Omental fat pad (tissue), 4 donors: ENCODE data around the gene ENTHD1. TPM values are rescaled to one million over a fixed set of nuclear protein-coding genes. Genes with fewer than 3 reads are reported as not detected.

Experiments
- ATAC-seq: fragments of 150-250 bp; one replicate; pipeline ENCODE4 v1.9.1; 2016; ENCODE audit warnings: mild to moderate bottlenecking, moderate library complexity; ENCODE audit not compliant: low FRiP score
- DNase-seq: peaks from one replicate; pipeline ENCODE4 v3.0.0-alpha.2; 2019; ENCODE audit warnings: low spot score
- total RNA-seq, 4 donors: library from RNA; depleted of rRNA; stranded (reverse); fragments of >200 nt; gene quantifications; one replicate each; pipeline ENCODE4 v1.1.0, GENCODE V29; 2016
- TF ChIP-seq, protein P1 (sequence below), 3 donors: fragments of 450-650 bp; IDR thresholded peaks; one replicate each; pipeline ENCODE4 v1.5.1; 2016 to 2017; ENCODE audit warnings: antibody characterized with exemption in 3 of 3, mild to moderate bottlenecking in 3 of 3, moderate library complexity in 2 of 3

The ENTHD1 gene
- total RNA-seq, 4 donors from 2014 or later, result not detected

DNA sequence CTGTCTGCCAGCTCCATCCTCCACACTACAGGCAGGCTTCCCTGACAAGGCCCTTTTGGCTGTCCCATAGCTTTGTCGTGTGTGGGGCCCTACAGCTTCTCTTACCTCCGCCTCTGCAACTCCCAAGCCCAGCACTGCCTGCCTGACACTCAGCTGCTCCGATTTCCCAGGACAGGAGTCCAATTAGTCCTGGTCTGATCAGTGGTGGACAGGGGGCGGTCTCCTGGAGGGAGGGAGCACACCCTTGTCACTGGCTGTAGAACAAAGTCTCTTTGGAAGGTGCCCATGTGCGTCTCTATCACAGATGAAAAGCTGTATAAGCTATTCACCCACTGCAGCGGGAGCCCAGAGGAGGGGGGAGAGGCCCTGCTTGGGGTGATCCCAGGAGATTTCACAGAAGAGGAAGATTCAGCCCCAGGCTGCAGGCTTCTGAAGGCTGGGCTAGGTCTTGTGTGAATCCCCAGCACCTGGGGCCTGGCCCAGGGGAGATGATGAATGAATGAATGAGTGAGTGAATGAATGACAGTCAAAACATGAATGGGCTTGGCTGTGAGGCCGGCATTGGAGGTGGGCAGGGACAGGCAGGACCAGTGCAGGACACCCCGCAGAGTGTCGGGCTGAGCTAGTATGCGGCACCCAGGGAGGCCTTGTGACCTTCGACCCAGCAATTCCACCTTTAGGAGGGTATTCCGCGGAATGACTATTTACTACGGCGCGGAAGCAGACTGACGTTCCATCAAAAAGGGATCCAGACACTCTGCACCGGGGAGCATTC is 180.6 kb downstream of the ENTHD1 start:
- TF ChIP-seq, protein P1, sequence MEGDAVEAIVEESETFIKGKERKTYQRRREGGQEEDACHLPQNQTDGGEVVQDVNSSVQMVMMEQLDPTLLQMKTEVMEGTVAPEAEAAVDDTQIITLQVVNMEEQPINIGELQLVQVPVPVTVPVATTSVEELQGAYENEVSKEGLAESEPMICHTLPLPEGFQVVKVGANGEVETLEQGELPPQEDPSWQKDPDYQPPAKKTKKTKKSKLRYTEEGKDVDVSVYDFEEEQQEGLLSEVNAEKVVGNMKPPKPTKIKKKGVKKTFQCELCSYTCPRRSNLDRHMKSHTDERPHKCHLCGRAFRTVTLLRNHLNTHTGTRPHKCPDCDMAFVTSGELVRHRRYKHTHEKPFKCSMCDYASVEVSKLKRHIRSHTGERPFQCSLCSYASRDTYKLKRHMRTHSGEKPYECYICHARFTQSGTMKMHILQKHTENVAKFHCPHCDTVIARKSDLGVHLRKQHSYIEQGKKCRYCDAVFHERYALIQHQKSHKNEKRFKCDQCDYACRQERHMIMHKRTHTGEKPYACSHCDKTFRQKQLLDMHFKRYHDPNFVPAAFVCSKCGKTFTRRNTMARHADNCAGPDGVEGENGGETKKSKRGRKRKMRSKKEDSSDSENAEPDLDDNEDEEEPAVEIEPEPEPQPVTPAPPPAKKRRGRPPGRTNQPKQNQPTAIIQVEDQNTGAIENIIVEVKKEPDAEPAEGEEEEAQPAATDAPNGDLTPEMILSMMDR (IDR thresholded peaks at IDR 0.05), result no peak
- no peak for ATAC-seq
- DNase-seq, result no peak

- no peak for DNase-seq
- TF ChIP-seq, protein P1 (IDR thresholded peaks at IDR 0.05), result no peak
- no peak for ATAC-seq
These were observed 181.5 kb downstream of the ENTHD1 start for GRCh38 chr22:39712081-39712480.

- DNase-seq (no peak), ATAC-seq (no peak)
- TF ChIP-seq, protein P1 (IDR thresholded peaks at IDR 0.05), result no peak
These were observed 183.0 kb downstream of the ENTHD1 start for GRCh38 chr22:39710380-39711150.

DNA sequence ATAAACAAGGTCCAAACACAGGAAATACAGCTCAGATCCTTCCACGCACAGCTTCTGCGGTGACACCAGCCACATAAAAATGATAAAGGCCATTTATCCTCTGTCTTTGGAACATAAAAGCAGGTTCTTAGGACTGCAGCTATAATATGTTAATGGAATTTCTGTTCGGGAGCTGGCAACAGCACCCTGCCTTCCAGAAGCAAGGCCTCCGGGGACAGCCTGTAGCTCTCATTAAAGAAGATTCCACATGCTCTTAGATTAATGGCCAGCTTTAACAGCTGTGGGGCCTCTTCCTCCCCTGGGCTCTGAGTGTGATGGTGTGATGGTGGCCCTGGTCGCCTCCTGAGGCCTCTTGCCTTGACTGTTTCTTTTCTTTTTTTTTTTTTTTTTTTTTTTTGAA is 185.7 kb downstream of the ENTHD1 start:
- no peak for ATAC-seq

DNA sequence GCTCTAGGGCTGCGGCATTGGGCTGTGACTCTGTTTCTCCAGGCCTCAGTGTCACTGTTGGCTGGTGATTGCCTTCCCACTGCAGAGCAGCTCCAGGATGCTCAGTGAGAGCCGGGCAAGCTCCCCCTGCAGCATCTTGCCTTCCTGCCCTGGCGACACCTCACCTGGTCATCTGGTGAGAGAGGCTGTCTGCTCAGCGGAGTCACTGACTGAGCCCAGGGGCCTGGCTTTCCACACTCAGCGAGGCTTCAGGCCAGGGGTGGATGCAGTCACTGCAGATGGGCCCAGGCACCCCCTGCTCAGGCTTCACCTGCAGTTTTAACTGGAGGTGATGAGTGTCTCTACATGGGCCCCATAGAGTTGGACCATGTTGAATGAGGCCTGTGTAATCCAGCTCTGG is 186.2 kb downstream of the ENTHD1 start:
- TF ChIP-seq, protein P1 (IDR thresholded peaks at IDR 0.05), result no peak
- DNase-seq, result no peak
- ATAC-seq, result no peak

More for the DNA sequence above, 185.7 kb downstream of the ENTHD1 start:
- no peak for DNase-seq
- TF ChIP-seq, protein P1 (IDR thresholded peaks at IDR 0.05), result no peak

GRCh38 chr22:39706376-39707140 is 187.0 kb downstream of the ENTHD1 start:
- DNase-seq (no peak), ATAC-seq (no peak)
- TF ChIP-seq, protein P1 (IDR thresholded peaks at IDR 0.05), result no peak
